Measurements from ENCODE around the gene RING1.
A peak's percentile ranks its signal among the peaks of the same experiment; 100 is the strongest.

The RING1 gene

GRCh38 chr6:33208091-33208967, at the start of gene RING1:
Gene RING1 (plus strand): TSS chr6:33208500. CDS start chr6:33208823, 323 bp downstream.
- peak; percentile 88 for DNase-seq

- no peak for DNase-seq
Observed at GRCh38 chr6:33160096-33160495, 48.2 kb upstream of the RING1 start.

GRCh38 chr6:33160728-33161344, 47.5 kb upstream of the RING1 start:
- DNase-seq, result peak; percentile 23

GRCh38 chr6:33161354-33162331, 46.7 kb upstream of the RING1 start:
- DNase-seq, result peak; percentile 90

- no peak for DNase-seq
Observed at GRCh38 chr6:33163540-33163939, 44.8 kb upstream of the RING1 start.

GRCh38 chr6:33164176-33164575, 44.1 kb upstream of the RING1 start:
- no peak for DNase-seq

GRCh38 chr6:33164665-33165373, 43.5 kb upstream of the RING1 start:
- DNase-seq, result no peak

- DNase-seq, result no peak
Observed at GRCh38 chr6:33165581-33166258, 42.6 kb upstream of the RING1 start.

- DNase-seq, result no peak
Observed at GRCh38 chr6:33166363-33166762, 41.9 kb upstream of the RING1 start.

- DNase-seq, result no peak
Observed at GRCh38 chr6:33166811-33167210, 41.5 kb upstream of the RING1 start.

- no peak for DNase-seq
Observed at GRCh38 chr6:33167374-33168283, 40.7 kb upstream of the RING1 start.

- no peak for DNase-seq
Observed at GRCh38 chr6:33168284-33168601, 40.1 kb upstream of the RING1 start.

GRCh38 chr6:33168639-33169038, 39.7 kb upstream of the RING1 start:
- DNase-seq, result no peak

GRCh38 chr6:33169291-33170175, 38.8 kb upstream of the RING1 start:
- no peak for DNase-seq

GRCh38 chr6:33170176-33171015, 37.9 kb upstream of the RING1 start:
- no peak for DNase-seq

- no peak for DNase-seq
Observed at GRCh38 chr6:33171016-33171879, 37.1 kb upstream of the RING1 start.

GRCh38 chr6:33171880-33172687, 36.2 kb upstream of the RING1 start:
- no peak for DNase-seq
